Ascending aorta (tissue), 2 donors: ENCODE data around the gene ABCG4. TPM values are rescaled to one million over a fixed set of nuclear protein-coding genes. Genes with fewer than 3 reads are reported as not detected.

Source experiments
- DNase-seq, 2 donors: peaks; one replicate each; pipeline ENCODE4 v3.0.0-alpha.2; 2019; ENCODE audit warnings: low spot score in 2 of 2
- H3K27ac ChIP-seq, 2 donors: fragments of 200-600 bp; sonication (generic); one replicate each; pipeline ENCODE4 v1.5.1; 2016 to 2017; ENCODE audit warnings: mild to moderate bottlenecking in 1 of 2
- H3K27me3 ChIP-seq: fragments of 200-600 bp; sonication (generic); one replicate; pipeline ENCODE4 v1.5.1; 2017
- H3K36me3 ChIP-seq, 2 donors: fragments of 200-600 bp; sonication (generic); one replicate each; pipeline ENCODE4 v1.5.1; 2016
- H3K4me1 ChIP-seq, 2 donors: fragments of 200-600 bp; sonication (generic); one replicate each; pipeline ENCODE4 v1.5.1; 2016 to 2017; ENCODE audit warnings: mild to moderate bottlenecking in 1 of 2
- H3K4me3 ChIP-seq, 2 donors: fragments of 200-600 bp; sonication (generic); one replicate each; pipeline ENCODE4 v1.5.1; 2016 to 2017; ENCODE audit warnings: mild to moderate bottlenecking in 1 of 2
- H3K9me3 ChIP-seq, 2 donors: fragments of 200-600 bp; sonication (generic); one replicate each; pipeline ENCODE4 v1.5.1; 2016
- CTCF ChIP-seq, 3 experiments: fragments of 200-600 bp in 2 of 3; fragments of 450-650 bp in 1 of 3; sonication (generic) in 2 of 3; IDR thresholded peaks; one replicate each; pipeline ENCODE4 v1.5.1; 2016 to 2019; ENCODE audit warnings: antibody characterized with exemption in 3 of 3, mild to moderate bottlenecking in 1 of 3, moderate library complexity in 1 of 3
- intact Hi-C: fragments of 100-400 bp; cut with DNase I; formaldehyde crosslinking; loops from one replicate; pipeline ENCODE4 v1.15.1; 2023
- total RNA-seq: library from RNA; depleted of rRNA; stranded (reverse); fragments of >200 nt; gene quantifications from one replicate; pipeline ENCODE4 v1.1.0, GENCODE V29; 2016

Gene ABCG4
- total RNA-seq, 1 donor from 2014 or later: not detected

- intact Hi-C loops: loop anchor here (5.0 kb wide), 2 partner anchors 98 to 102 kb away; partner anchors contain the start of gene C2CD2L
Measured at GRCh38 chr11:119209186-119209585, 60.3 kb downstream of the ABCG4 start.

GRCh38 chr11:119210050-119210449 is 61.2 kb downstream of the ABCG4 start:
- DNase-seq: no peak
- Histone ChIP-seq H3K27ac (no peak overlapping the region), H3K4me1 (peaks cover 0 to 14% of the 10 kb centered on the region in 2 donors), H3K27me3 (no peaks in the 10 kb centered on the region), H3K36me3 (no peaks in the 10 kb centered on the region), H3K4me3 (no peak overlapping the region), H3K9me3 (no peaks in the 10 kb centered on the region)
- intact Hi-C loops: no loop called here
- TF ChIP-seq CTCF (IDR thresholded peaks at IDR 0.05): no peak

More at GRCh38 chr11:119209186-119209585, 60.3 kb downstream of the ABCG4 start:
- no peak for DNase-seq
- Histone ChIP-seq H3K4me3 (no peak overlapping the region), H3K36me3 (no peaks in the 10 kb centered on the region), H3K4me1 (peaks cover 0 to 14% of the 10 kb centered on the region in 2 donors), H3K27ac (no peak overlapping the region), H3K27me3 (no peaks in the 10 kb centered on the region), H3K9me3 (no peaks in the 10 kb centered on the region)
- no peak for TF ChIP-seq CTCF (IDR thresholded peaks at IDR 0.05)

Other genes starting within 250 kb of the ABCG4 start
- 46.5 TPM for gene BCL9L, start 223.1 kb upstream of the ABCG4 start, total RNA-seq
- gene UPK2, start 192.8 kb upstream of the ABCG4 start, total RNA-seq: not detected
- not detected for gene FOXR1, start 177.3 kb upstream of the ABCG4 start, total RNA-seq
- gene CENATAC, start 150.9 kb upstream of the ABCG4 start, total RNA-seq: 67.7 TPM
- gene RPS25, start 130.7 kb upstream of the ABCG4 start, total RNA-seq: 857 TPM
- gene TRAPPC4, start 130.3 kb upstream of the ABCG4 start, total RNA-seq: 41.0 TPM
- 21.2 TPM for gene SLC37A4, start 118.2 kb upstream of the ABCG4 start, total RNA-seq
- 98.4 TPM for gene HYOU1, start 91.8 kb upstream of the ABCG4 start, total RNA-seq
- 23.4 TPM for gene VPS11, start 81.2 kb upstream of the ABCG4 start, total RNA-seq
- gene HMBS, start 64.2 kb upstream of the ABCG4 start, total RNA-seq: 82.8 TPM
- 61.9 TPM for gene DPAGT1, start 47.2 kb upstream of the ABCG4 start, total RNA-seq
- 16.7 TPM for gene C2CD2L, start 41.7 kb upstream of the ABCG4 start, total RNA-seq
- gene HINFP, start 27.5 kb upstream of the ABCG4 start, total RNA-seq: 36.5 TPM
- gene NLRX1, start 19.7 kb downstream of the ABCG4 start, total RNA-seq: 35.9 TPM
- not detected for gene NHERF4, start 36.4 kb downstream of the ABCG4 start, total RNA-seq
- gene CBL, start 57.3 kb downstream of the ABCG4 start, total RNA-seq: 21.6 TPM
- 2,975 TPM for gene MCAM, start 168.1 kb downstream of the ABCG4 start, total RNA-seq
- 16.8 TPM for gene RNF26, start 185.5 kb downstream of the ABCG4 start, total RNA-seq
- gene C1QTNF5, start 191.8 kb downstream of the ABCG4 start, total RNA-seq: 95.8 TPM
- gene MFRP, start 197.7 kb downstream of the ABCG4 start, total RNA-seq: not detected
- gene USP2, start 232.6 kb downstream of the ABCG4 start, total RNA-seq: not detected